HL-60 (cell line): ENCODE measurements around the gene SMIM44.

Source experiments
- DNase-seq, 2 experiments: peaks; one replicate each; pipeline ENCODE4 v3.0.0-alpha.2; 2010 to 2020; ENCODE audit warnings: low read depth in 1 of 2, low spot score in 1 of 2
- H3K27ac ChIP-seq: fragments of 250-450 bp; sonication (Bioruptor Pico); replicated peaks from 2 replicates; pipeline ENCODE4 v1.5.1; 2020; ENCODE audit warnings: mild to moderate bottlenecking, moderate library complexity
- H3K27me3 ChIP-seq: fragments of 250-450 bp; sonication (Bioruptor Pico); 2 replicates; pipeline ENCODE4 v1.5.1; 2021; ENCODE audit warnings: mild to moderate bottlenecking, moderate library complexity; ENCODE audit not compliant: insufficient read depth, poor library complexity, severe bottlenecking
- H3K4me3 ChIP-seq: replicated peaks from 2 replicates; pipeline ENCODE4 v1.5.1; 2011; ENCODE audit warnings: mild to moderate bottlenecking, control low read depth, low read length; ENCODE audit not compliant: insufficient read depth
- CTCF ChIP-seq: IDR thresholded peaks from one replicate; pipeline ENCODE4 v1.5.1; 2011; ENCODE audit warnings: low read length, control low read depth, inconsistent platforms; ENCODE audit not compliant: insufficient read depth
- GABPA ChIP-seq: IDR thresholded peaks from 2 replicates; pipeline ENCODE4 v1.6.1; 2012; ENCODE audit warnings: low read depth
- POLR2AphosphoS5 ChIP-seq: IDR thresholded peaks from 2 replicates; pipeline ENCODE4 v1.6.1; 2012; ENCODE audit warnings: low read depth
- SPI1 ChIP-seq: IDR thresholded peaks from 2 replicates; pipeline ENCODE4 v1.6.1; 2012; ENCODE audit warnings: low read depth, mild to moderate bottlenecking, borderline replicate concordance
- TF ChIP-seq, protein P1 (sequence below): IDR thresholded peaks from 2 replicates; pipeline ENCODE4 v1.6.1; 2012; ENCODE audit warnings: low read depth; ENCODE audit not compliant: insufficient replicate concordance

Gene SMIM44

DNA sequence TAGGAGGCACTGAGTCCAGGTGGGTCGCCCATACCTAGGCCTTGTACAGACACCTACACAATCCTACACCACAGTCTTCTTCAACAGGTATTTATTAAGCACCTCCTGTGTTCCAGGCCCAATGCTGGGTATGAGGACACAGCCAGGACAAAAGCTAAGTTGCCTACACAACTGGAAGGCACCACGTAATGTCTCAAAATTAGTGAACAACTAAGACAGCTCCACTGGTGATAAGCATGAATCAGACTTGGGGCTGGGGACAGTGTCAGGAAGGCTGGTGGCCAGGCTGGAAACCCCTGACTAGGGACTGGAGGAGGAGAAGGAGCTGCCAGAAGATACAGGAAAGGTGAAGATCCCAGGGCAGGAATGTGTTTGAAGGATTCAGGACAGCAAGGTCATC, 5.3 kb downstream of the SMIM44 start:
- no peak overlapping the region for H3K27ac ChIP-seq
- H3K27me3 ChIP-seq = peaks cover 4% of the 10 kb centered on the region
- TF ChIP-seq GABPA (no peak), SPI1 (no peak), CTCF (no peak), POLR2AphosphoS5 (no peak)
- TF ChIP-seq, protein P1, sequence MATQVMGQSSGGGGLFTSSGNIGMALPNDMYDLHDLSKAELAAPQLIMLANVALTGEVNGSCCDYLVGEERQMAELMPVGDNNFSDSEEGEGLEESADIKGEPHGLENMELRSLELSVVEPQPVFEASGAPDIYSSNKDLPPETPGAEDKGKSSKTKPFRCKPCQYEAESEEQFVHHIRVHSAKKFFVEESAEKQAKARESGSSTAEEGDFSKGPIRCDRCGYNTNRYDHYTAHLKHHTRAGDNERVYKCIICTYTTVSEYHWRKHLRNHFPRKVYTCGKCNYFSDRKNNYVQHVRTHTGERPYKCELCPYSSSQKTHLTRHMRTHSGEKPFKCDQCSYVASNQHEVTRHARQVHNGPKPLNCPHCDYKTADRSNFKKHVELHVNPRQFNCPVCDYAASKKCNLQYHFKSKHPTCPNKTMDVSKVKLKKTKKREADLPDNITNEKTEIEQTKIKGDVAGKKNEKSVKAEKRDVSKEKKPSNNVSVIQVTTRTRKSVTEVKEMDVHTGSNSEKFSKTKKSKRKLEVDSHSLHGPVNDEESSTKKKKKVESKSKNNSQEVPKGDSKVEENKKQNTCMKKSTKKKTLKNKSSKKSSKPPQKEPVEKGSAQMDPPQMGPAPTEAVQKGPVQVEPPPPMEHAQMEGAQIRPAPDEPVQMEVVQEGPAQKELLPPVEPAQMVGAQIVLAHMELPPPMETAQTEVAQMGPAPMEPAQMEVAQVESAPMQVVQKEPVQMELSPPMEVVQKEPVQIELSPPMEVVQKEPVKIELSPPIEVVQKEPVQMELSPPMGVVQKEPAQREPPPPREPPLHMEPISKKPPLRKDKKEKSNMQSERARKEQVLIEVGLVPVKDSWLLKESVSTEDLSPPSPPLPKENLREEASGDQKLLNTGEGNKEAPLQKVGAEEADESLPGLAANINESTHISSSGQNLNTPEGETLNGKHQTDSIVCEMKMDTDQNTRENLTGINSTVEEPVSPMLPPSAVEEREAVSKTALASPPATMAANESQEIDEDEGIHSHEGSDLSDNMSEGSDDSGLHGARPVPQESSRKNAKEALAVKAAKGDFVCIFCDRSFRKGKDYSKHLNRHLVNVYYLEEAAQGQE = no peak
- no peak for DNase-seq
- no peak overlapping the region for H3K4me3 ChIP-seq

GRCh38 chr19:3477506-3477905, 5.7 kb downstream of the SMIM44 start:
- peaks cover 4% of the 10 kb centered on the region for H3K27me3 ChIP-seq

DNA sequence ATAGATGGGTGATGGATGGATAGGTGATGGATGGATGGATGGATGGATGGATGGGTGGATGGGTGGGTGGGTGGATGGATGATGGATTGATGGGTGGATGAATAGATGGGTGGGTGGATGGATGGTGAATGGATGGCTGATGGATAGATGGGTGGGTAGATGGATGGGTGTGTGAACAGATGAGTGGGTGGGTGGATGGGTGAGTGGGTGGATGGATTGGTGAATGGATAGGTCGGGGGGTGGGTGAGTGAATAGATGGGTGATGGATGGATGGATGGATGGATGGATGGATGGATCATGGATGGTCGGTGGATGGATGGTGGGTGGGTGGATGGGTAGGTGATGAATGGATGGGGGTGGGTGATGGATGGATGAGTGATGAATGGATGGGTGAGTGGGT, 6.4 kb downstream of the SMIM44 start:
- TF ChIP-seq, protein P1 = no peak
- TF ChIP-seq GABPA (no peak), POLR2AphosphoS5 (no peak)
- DNase-seq = no peak
- Histone ChIP-seq H3K27ac (no peak overlapping the region), H3K4me3 (no peak overlapping the region), H3K27me3 (peaks cover 4% of the 10 kb centered on the region)

More at GRCh38 chr19:3477506-3477905, 5.7 kb downstream of the SMIM44 start:
- DNase-seq = no peak
- TF ChIP-seq SPI1 = no peak
- no peak for TF ChIP-seq GABPA
- TF ChIP-seq CTCF = no peak
- TF ChIP-seq POLR2AphosphoS5 = no peak
- TF ChIP-seq, protein P1 = no peak
- Histone ChIP-seq H3K4me3 (no peak overlapping the region), H3K27ac (no peak overlapping the region)

DNA sequence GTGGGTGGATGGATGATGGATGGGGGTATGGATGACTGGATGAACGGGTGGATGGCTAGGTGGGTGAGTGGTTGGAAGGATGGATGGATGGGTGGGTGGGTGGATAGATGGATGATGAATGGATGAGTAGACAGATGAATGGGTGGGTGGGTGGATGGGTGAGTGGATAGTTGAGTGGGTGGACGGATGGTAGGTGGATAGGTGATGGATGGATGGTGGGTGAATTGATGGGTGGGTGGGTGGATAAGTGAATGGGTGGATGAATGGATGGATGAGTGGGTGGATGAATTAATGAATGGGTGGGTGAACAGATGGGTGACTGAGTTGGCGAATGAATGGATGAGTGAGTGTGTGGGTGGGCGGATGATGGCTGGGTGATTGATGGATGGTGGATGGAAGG, 7.8 kb downstream of the SMIM44 start:
- Histone ChIP-seq H3K27me3 (peaks cover 2% of the 10 kb centered on the region), H3K27ac (no peak overlapping the region), H3K4me3 (no peak overlapping the region)
- DNase-seq = no peak
- TF ChIP-seq, protein P1 = no peak
- TF ChIP-seq SPI1 (no peak), POLR2AphosphoS5 (no peak), CTCF (no peak), GABPA (no peak)
